ENCODE measurements around the gene LNPEP. TPM values are rescaled to one million over a fixed set of nuclear protein-coding genes. Genes with fewer than 3 reads are reported as not detected.

LNPEP gene
- total RNA-seq, 1 experiment from 2014 or later: 85.5 TPM

DNA sequence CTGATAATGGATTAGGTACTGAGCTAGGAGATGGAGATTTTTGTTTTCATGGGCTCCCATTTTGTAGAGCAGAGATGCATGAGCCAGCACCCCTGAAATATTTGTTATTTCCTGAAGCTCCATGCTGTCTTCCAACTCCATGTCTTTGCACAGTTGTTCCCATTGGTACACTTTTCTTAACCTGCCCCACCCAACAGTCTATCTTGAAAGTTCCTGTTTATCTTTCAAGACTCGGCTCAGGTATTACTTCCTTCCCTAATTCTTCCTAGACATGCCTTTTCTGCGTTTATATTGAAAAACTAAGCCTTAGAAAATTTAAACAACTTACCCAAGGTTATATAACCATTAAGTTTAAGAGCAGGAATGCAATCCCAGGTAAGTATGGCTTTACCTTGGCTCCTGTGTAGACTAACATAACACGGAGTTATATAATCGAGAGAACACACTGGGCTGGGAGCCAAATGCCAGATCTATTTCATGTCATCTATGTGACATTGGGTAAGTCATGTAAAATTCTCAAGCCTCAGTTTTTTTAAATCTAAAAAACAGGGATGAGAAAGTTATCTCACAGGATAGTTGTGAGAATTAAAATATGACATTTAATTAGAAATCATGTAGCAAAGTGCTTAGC is 139.1 kb downstream of the LNPEP start:
- no TSS peak for BruUV-seq (replicated peaks)
- intact Hi-C loops (cut with micrococcal nuclease; ENCODE audit: unreplicated experiment): no loop called here
- no peaks in the 10 kb centered on the region for H3K4me1 Mint-ChIP-seq (ENCODE audit: low read depth, unreplicated experiment)
- no peaks in the 10 kb centered on the region for H3K27me3 Mint-ChIP-seq (ENCODE audit: unreplicated experiment)
- CTCF ChIA-PET: interaction anchor here (0.7 to 1.2 kb wide), 2 partner anchors 17 to 68 kb away, joined by 4 to 5 read pairs; partner anchors contain the start of gene LIX1
- H3K4me3 Mint-ChIP-seq (ENCODE audit: low read depth, unreplicated experiment): no peak overlapping the region
- no peaks in the 10 kb centered on the region for H3K9me3 Mint-ChIP-seq (ENCODE audit: low read depth, unreplicated experiment)
- DNase-seq: no peak
- no peak overlapping the region for H3K27ac Mint-ChIP-seq (ENCODE audit: unreplicated experiment)
- TF ChIP-seq, protein P1, sequence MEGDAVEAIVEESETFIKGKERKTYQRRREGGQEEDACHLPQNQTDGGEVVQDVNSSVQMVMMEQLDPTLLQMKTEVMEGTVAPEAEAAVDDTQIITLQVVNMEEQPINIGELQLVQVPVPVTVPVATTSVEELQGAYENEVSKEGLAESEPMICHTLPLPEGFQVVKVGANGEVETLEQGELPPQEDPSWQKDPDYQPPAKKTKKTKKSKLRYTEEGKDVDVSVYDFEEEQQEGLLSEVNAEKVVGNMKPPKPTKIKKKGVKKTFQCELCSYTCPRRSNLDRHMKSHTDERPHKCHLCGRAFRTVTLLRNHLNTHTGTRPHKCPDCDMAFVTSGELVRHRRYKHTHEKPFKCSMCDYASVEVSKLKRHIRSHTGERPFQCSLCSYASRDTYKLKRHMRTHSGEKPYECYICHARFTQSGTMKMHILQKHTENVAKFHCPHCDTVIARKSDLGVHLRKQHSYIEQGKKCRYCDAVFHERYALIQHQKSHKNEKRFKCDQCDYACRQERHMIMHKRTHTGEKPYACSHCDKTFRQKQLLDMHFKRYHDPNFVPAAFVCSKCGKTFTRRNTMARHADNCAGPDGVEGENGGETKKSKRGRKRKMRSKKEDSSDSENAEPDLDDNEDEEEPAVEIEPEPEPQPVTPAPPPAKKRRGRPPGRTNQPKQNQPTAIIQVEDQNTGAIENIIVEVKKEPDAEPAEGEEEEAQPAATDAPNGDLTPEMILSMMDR (IDR thresholded peaks at IDR 0.05; ENCODE audit: unreplicated experiment): no peak
- no peaks in the 10 kb centered on the region for H3K36me3 Mint-ChIP-seq (ENCODE audit: insufficient read depth, unreplicated experiment)

DNA sequence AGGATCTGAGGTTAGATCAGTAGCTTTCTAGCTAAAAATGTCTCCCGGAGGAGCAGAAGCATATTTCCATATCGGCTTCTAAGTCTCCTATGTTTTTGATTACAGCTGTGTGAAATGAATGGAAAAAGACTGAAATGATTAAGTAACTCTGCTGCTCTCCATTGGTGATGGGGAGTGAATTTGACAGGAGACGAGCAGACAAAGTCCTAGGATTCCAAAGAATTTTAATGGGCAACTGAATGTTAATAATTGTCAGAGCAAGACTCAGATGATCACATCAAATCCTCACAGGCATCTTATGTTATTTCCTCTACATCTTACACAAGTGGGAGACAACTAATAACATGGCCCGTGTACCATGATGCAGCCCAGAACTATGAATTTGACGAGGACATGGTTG is 139.8 kb downstream of the LNPEP start:
- H3K36me3 Mint-ChIP-seq (ENCODE audit: insufficient read depth, unreplicated experiment): no peaks in the 10 kb centered on the region
- H3K9me3 Mint-ChIP-seq (ENCODE audit: low read depth, unreplicated experiment): no peaks in the 10 kb centered on the region
- H3K4me3 Mint-ChIP-seq (ENCODE audit: low read depth, unreplicated experiment): no peak overlapping the region
- TF ChIP-seq, protein P1 (IDR thresholded peaks at IDR 0.05; ENCODE audit: unreplicated experiment): no peak
- no peak overlapping the region for H3K27ac Mint-ChIP-seq (ENCODE audit: unreplicated experiment)
- intact Hi-C loops (cut with micrococcal nuclease; ENCODE audit: unreplicated experiment): no loop called here
- DNase-seq: no peak
- CTCF ChIA-PET: no interaction called here
- BruUV-seq (replicated peaks): no TSS peak
- no peaks in the 10 kb centered on the region for H3K27me3 Mint-ChIP-seq (ENCODE audit: unreplicated experiment)
- no peaks in the 10 kb centered on the region for H3K4me1 Mint-ChIP-seq (ENCODE audit: low read depth, unreplicated experiment)

DNA sequence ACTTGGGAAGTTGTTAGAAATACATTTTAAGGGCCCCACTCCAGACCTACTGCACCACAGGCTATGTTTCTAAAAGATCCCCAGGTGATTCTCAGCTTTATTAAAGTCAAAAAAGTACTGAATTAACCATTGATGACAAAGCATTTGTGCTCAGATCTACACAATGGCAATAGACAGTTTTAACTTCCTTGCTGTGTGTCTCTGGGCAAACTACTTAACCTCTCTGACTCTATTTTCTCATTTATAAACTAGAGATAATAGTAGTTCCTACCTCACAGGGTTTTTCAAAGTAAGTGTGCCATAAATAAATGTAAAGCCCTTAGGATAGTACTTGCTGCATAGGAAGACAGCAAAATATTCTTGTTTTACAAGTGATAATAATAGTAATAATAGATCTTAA is 140.2 kb downstream of the LNPEP start:
- Mint-ChIP-seq H3K36me3 (ENCODE audit: insufficient read depth, unreplicated experiment) (no peaks in the 10 kb centered on the region), H3K4me1 (ENCODE audit: low read depth, unreplicated experiment) (no peaks in the 10 kb centered on the region), H3K9me3 (ENCODE audit: low read depth, unreplicated experiment) (no peaks in the 10 kb centered on the region), H3K4me3 (ENCODE audit: low read depth, unreplicated experiment) (no peak overlapping the region), H3K27ac (ENCODE audit: unreplicated experiment) (no peak overlapping the region), H3K27me3 (ENCODE audit: unreplicated experiment) (no peaks in the 10 kb centered on the region)
- intact Hi-C loops (cut with micrococcal nuclease; ENCODE audit: unreplicated experiment): no loop called here
- CTCF ChIA-PET: no interaction called here
- DNase-seq: no peak
- TF ChIP-seq, protein P1 (IDR thresholded peaks at IDR 0.05; ENCODE audit: unreplicated experiment): no peak
- no TSS peak for BruUV-seq (replicated peaks)

DNA sequence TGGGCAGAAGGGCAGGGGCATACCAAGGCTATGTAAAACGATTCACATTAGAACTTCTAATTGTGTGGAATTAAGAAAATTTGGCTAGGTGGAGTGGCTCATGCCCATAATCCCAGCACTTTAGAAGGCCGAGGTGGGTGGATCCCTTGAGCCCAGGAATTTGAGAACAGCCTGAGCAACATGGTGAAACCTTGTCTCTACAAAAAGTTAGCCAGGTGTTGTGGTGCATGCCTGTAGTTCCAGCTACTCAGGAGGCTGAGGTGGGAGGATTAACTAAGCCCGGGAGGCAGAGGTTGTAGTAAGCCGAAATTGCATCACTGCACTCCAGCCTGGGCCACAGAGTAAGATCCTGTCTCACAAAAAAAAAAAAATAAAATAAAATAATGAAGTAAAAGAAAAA is 141.4 kb downstream of the LNPEP start:
- no peaks in the 10 kb centered on the region for H3K4me1 Mint-ChIP-seq (ENCODE audit: low read depth, unreplicated experiment)
- no peak overlapping the region for H3K27ac Mint-ChIP-seq (ENCODE audit: unreplicated experiment)
- intact Hi-C loops (cut with micrococcal nuclease; ENCODE audit: unreplicated experiment): no loop called here
- DNase-seq: no peak
- CTCF ChIA-PET: no interaction called here
- no peaks in the 10 kb centered on the region for H3K27me3 Mint-ChIP-seq (ENCODE audit: unreplicated experiment)
- H3K36me3 Mint-ChIP-seq (ENCODE audit: insufficient read depth, unreplicated experiment): no peaks in the 10 kb centered on the region
- no peak overlapping the region for H3K4me3 Mint-ChIP-seq (ENCODE audit: low read depth, unreplicated experiment)
- no TSS peak for BruUV-seq (replicated peaks)
- no peaks in the 10 kb centered on the region for H3K9me3 Mint-ChIP-seq (ENCODE audit: low read depth, unreplicated experiment)
- TF ChIP-seq, protein P1 (IDR thresholded peaks at IDR 0.05; ENCODE audit: unreplicated experiment): no peak
